HG03175 (cell line): ENCODE results near the gene OTUD3.
"Not testable (repeated sequence)": the region's sequence is repeated elsewhere in the genome, so short reads cannot be mapped to it uniquely, and the experiment has no call there.

Experiments used
- ATAC-seq: cut with Tn5 transposase; IDR thresholded peaks from one replicate; pipeline ENCODE4 v1.9.1; 2021; ENCODE audit warnings: mild to moderate bottlenecking, moderate library complexity; ENCODE audit not compliant: unreplicated experiment

Gene OTUD3

GRCh38 chr1:19909971-19910370 is 27.8 kb downstream of the OTUD3 start:
- ATAC-seq = no peak

GRCh38 chr1:19910650-19911049 is 28.5 kb downstream of the OTUD3 start:
- no peak for ATAC-seq

- ATAC-seq = no peak
Observed at GRCh38 chr1:19918057-19918456, 35.9 kb downstream of the OTUD3 start.

GRCh38 chr1:19920132-19920710 is 38.0 kb downstream of the OTUD3 start:
- no peak for ATAC-seq

DNA sequence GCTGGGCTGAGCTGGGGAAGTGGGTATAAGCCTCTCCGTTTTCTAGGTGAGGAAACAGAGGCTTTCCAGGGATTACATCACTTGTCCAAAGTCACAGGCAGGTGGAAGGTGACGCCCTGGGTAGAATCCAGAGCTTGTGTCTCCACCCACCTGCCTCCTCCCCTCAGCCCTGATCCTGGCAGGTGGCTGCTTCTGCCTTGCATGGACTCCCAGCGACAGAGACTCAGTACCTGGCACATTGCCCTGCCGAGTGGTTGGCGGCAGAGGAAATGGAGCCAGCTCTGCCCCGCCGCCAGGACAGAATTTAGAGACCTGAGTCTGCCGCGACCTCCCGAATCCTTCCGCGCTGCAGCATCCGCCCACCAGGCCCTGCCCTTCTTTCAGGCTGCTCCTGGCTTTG is 39.1 kb downstream of the OTUD3 start:
- ATAC-seq = no peak

- ATAC-seq = no peak
Observed at GRCh38 chr1:19922015-19922688, 40.0 kb downstream of the OTUD3 start.

DNA sequence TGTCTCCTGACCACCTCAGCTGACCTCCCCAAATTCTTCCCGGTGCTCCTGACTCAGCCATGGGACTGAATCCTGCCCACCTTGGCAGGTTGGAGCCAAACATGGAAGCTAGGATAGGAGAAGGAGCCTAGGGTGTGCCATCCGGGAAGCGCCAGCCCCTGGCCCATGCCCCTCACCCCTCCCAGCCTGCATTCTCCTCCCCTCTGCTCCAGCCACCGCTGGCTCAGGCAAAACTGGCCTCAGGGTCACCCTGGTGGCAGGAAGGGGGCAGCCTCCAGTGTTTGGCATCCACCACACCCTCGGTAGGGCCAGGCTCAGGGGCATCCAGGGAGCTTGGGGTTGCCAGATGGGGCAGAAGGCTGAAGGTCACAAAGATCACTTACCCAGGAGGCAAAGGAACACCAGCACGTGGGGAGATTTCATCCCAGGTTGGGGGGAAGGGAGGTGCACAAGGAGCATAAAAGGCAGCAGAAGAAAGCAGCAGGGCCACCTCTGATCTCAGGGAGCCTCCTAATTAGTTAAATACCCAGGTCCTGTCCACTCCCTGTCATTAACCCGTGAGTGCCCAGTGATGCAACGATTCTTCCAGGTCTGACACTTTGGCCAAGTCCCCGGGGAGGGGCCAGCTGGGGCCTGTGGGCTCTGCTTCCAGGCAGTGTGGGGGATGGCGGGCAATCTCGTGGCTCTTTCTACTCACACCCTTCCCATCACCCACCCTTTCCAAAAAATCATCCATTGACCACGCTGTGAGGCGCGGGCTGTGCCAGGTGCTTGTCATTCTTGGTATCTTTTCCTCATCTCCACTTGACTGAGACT is 41.1 kb downstream of the OTUD3 start, which contains the start of gene PLA2G2E:
Gene PLA2G2E, minus strand, starts transcription at position 481 of the 816 bp plus-strand sequence. Its CDS starts 58 bp downstream, at position 423.
- ATAC-seq = no peak

DNA sequence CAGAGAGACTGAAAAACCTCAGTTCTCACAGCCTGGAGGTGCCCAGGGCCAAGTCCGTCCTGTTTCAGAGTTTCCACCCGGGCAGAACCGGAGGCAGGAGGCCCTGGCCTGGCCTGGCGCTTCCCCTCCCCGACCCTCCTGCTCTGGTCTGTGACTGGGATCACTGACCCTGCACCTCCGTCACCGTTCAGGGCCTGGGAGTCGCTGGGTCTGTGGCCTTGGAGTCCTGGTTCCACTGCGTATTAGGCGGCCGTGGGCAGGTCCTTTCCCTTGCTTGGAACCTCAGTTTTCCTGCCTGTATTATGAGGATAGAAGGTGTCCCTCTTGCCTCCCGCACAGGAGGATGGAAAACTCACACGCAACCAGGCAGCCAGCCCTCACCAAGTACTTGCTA is 41.8 kb downstream of the OTUD3 start:
- no peak for ATAC-seq

DNA sequence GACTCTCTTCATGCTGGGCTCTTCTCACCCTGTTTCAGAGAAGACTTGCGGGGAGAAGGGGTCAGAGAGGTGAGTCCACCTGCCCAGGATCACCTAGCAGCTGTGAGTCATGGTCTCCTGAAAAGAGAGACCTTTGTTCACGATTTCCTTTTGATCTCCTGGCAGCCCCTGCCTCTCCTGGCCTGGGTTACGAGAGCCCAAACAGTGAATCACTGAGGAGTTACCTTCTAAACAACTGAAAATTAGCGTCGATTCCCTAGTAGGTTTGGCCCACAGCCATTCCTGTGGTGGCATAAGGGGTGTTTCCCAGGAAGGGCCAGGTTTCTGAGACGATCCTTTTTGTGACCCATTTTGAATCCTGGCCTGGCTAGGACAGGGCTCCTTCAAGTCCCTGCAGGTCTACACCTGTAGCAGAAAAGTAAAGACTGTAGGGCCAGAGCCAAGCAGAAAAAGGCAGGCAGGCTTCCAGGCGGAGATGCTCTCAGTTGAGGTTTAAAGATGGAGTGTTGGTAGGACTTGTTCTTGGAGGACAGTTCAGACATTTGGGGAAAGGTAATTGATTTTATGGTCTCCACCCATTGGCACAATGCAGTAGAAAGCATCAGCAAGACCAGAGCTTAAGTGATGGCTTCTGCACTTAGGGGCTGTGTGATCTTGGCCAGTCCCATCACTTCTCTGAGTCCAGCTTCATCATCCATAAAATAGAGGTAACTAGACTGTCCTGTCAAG is 43.3 kb downstream of the OTUD3 start:
- ATAC-seq = no peak

DNA sequence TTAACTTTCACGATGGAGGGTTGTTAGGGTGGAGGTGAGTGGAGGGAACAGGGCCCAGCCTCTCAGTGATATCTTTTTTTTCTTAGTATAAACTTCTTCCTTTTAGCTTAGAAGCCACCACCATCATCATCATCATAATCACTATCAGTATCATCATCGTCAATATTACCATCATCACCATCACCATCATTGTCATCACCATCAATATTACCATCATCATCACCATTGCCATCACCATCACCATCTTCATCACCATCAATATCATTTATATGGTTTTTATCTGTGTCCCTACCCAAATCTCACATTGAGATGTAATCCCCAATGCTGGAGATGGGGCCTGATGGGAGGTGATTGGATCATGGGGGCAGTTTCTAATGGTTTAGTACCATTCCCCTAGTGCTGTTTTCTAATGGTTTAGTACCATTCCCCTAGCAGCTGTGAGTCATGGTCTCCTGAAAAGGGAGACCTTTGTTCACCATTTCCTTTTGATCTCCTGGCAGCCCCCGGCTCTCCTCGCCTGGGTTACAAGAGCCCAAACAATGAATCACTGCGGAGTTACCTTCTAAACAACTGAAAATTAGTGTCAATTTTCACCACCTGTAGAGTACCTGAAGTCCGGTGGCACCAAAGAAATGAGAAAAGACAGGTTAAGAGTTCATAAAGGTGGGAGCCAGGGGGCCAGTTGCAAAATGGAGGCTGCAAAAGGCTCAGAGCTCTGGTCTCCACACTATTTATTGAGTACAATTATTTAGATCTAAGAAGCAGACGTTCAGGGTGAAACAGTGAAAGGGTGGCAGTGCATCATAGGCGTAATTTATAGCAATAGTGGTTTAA is 44.3 kb downstream of the OTUD3 start:
- no peak for ATAC-seq

DNA sequence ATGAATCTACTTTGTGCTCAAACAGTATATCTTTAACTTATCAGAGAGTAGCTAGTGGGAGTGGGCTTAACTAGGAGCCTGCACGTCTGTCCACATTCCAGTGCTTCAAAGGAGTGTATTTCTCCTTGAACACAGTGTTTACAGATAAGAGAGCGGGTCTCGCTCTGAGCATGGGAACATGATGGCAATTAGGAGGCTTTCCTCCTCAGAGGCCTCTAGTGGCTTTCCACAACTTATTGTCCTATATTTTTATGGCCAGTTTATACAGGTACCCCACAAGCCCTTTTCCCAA is 44.9 kb downstream of the OTUD3 start:
- ATAC-seq = not testable (repeated sequence)

GRCh38 chr1:19932866-19933265 is 50.7 kb downstream of the OTUD3 start:
- no peak for ATAC-seq

DNA sequence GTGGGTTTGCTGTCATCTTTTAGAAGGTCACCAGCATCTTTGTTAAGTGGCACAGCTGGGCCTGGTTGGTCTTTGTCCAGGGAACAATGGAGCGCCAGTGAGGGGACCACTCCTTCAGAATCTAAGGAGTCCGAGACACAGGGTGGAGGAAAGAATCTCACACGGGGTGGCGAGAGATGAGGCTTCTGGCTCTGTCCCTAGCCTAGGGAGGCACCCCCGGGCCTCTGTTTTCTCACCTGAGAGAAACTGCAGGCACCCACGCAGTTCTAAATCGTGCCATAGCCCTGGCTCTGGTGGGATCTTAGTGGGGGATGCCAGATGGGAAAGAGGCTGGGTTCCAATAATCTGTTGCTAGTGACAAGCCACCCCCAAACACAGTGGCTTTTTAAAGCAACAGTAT is 52.1 kb downstream of the OTUD3 start:
- ATAC-seq = no peak

GRCh38 chr1:19936061-19936750 is 54.0 kb downstream of the OTUD3 start:
- no peak for ATAC-seq

DNA sequence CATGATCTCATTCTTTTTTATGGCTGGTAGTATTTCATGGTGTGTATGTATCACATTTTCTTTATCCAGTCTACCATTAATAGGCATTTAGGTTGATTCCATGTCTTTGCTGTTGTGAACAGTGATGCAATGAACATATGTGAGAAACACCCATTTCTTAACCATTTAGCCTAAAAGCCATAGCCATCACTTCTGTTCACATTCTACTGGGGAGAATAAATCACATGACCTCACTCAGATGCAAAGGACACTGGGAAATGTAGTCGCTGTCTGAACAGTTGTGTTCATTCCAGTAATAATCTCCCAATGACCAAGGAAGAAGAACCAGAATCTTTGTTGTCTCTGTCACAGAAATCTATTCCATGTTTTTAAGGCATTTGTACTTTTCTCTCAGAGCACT is 56.3 kb downstream of the OTUD3 start:
- no peak for ATAC-seq

DNA sequence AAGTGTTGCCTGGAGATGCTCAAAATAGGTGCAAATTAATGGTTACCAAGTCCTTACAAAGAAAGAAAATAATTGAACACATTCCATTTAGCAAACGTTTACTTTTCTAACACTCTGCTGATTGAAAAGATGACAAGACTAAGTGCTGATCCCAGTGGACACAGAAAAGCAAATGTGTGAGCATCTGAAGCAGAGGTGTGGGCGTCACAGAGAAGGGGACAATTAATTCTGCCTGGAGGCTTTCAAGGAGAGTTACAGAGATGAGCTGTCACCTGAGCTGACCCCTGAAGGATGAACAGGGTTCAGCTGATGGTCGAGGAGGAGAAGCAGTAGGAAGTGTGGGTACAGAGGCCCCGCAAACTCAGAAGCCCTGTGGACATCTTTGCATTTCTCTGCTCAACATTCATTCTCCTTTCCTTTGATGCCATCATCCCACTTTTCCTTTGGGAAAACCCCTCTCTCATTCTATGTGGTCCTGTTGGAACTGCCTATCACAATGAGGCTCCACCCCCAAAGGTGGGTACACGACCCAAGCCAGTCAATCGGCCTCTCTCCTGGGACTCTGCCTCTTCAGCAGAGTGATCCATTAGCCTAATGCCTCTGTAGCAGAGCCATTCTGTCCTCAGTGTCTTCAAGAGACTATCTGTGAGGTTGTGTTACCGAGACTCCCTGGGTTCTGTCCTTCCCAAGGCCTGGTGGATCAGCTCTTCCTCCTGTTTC is 58.5 kb downstream of the OTUD3 start:
- ATAC-seq = no peak

GRCh38 chr1:19941206-19941568 is 59.0 kb downstream of the OTUD3 start:
- no peak for ATAC-seq

DNA sequence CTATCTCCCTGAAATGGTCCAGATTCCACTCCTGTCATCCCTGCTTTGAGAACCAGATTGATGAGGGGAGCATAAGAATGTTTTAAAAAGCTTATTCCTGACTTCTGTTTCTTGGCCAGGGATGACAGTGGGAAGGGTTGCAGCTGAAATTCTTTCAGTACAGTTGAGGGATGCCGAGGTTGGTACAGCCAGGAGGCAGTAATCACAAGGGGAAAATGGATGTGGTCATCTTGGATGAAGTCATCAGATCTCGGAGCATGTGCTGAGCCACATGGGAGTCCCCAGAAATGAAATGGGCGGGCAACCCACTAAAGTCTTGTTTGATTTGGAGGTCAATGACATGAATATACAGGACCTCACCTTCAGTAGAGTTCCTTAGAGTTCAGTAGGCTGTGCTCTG is 59.9 kb downstream of the OTUD3 start:
- ATAC-seq = no peak

GRCh38 chr1:19942657-19943056 is 60.5 kb downstream of the OTUD3 start:
- ATAC-seq = no peak

- ATAC-seq = no peak
Observed at GRCh38 chr1:19945914-19946313, 63.7 kb downstream of the OTUD3 start.
